SK-N-SH treated with all-trans-retinoic acid at 6 μM for 48 hours (cell line): ENCODE data around the gene MGLL.

Experiments used
- ATAC-seq: fragments of 200-7000 bp; cut with Tn5 transposase; 3 replicates; pipeline ENCODE4 v1.9.1; 2020; ENCODE audit warnings: mild to moderate bottlenecking, moderate library complexity
- ARNTL ChIP-seq: fragments of 450-650 bp; formaldehyde crosslinking; IDR thresholded peaks from 2 replicates; pipeline ENCODE4 v1.5.0; 2020; ENCODE audit warnings: low read depth, mild to moderate bottlenecking, moderate library complexity, borderline replicate concordance
- BACH2 ChIP-seq: fragments of 250-450 bp; sonication (Bioruptor Pico); IDR thresholded peaks from 2 replicates; pipeline ENCODE4 v1.9.0; 2021; ENCODE audit warnings: mild to moderate bottlenecking, borderline replicate concordance
- ESRRG ChIP-seq: fragments of 250-450 bp; sonication (Bioruptor Pico); IDR thresholded peaks from 2 replicates; pipeline ENCODE4 v1.6.1; 2021; ENCODE audit warnings: mild to moderate bottlenecking
- GLIS3 ChIP-seq: fragments of 250-450 bp; sonication (Bioruptor Pico); IDR thresholded peaks from 2 replicates; pipeline ENCODE4 v1.5.0; 2020; ENCODE audit warnings: mild to moderate bottlenecking, moderate library complexity
- OSR1 ChIP-seq: fragments of 250-450 bp; sonication (Bioruptor Pico); IDR thresholded peaks from 2 replicates; pipeline ENCODE4 v1.8.0; 2022; ENCODE audit warnings: moderate library complexity, mild to moderate bottlenecking, inconsistent platforms
- PPARA ChIP-seq: fragments of 250-450 bp; sonication (Bioruptor Pico); IDR thresholded peaks from 2 replicates; pipeline ENCODE4 v1.5.0; 2020; ENCODE audit warnings: mild to moderate bottlenecking, borderline replicate concordance
- RARB ChIP-seq: fragments of 250-450 bp; sonication (Bioruptor Pico); IDR thresholded peaks from 2 replicates; pipeline ENCODE4 v1.8.0; 2021; ENCODE audit warnings: mild to moderate bottlenecking, moderate library complexity
- SNAI2 ChIP-seq: fragments of 250-450 bp; sonication (Bioruptor Pico); IDR thresholded peaks from 2 replicates; pipeline ENCODE4 v1.5.0; 2020; ENCODE audit warnings: mild to moderate bottlenecking, moderate library complexity
- TCF4 ChIP-seq: fragments of 250-450 bp; sonication (Bioruptor Pico); IDR thresholded peaks from 2 replicates; pipeline ENCODE4 v1.8.0; 2021; ENCODE audit warnings: mild to moderate bottlenecking, moderate library complexity, borderline replicate concordance
- TOX ChIP-seq: fragments of 250-450 bp; sonication (Bioruptor Pico); IDR thresholded peaks from 2 replicates; pipeline ENCODE4 v1.8.0; 2021; ENCODE audit warnings: mild to moderate bottlenecking, moderate library complexity, borderline replicate concordance
- ZC3H10 ChIP-seq: fragments of 250-450 bp; sonication (Bioruptor Pico); IDR thresholded peaks from 2 replicates; pipeline ENCODE4 v1.5.1; 2021; ENCODE audit warnings: mild to moderate bottlenecking, moderate library complexity
- ZFP3 ChIP-seq: fragments of 250-450 bp; sonication (Bioruptor Pico); IDR thresholded peaks from 2 replicates; pipeline ENCODE4 v1.5.0; 2020; ENCODE audit warnings: mild to moderate bottlenecking, moderate library complexity
- ZFP30 ChIP-seq: fragments of 450-650 bp; formaldehyde crosslinking; IDR thresholded peaks from 2 replicates; pipeline ENCODE4 v1.5.0; 2022; ENCODE audit warnings: mild to moderate bottlenecking, moderate library complexity
- ZNF565 ChIP-seq: fragments of 450-650 bp; formaldehyde crosslinking; conservative IDR thresholded peaks from 2 replicates; pipeline ENCODE4 v1.5.0; 2020; ENCODE audit warnings: low read depth, mild to moderate bottlenecking, moderate library complexity
- ZNF70 ChIP-seq: fragments of 450-650 bp; formaldehyde crosslinking; IDR thresholded peaks from 2 replicates; pipeline ENCODE4 v1.5.0; 2020; ENCODE audit warnings: mild to moderate bottlenecking, moderate library complexity
- ZNF8 ChIP-seq: fragments of 450-650 bp; formaldehyde crosslinking; IDR thresholded peaks from 2 replicates; pipeline ENCODE4 v1.5.0; 2020; ENCODE audit warnings: mild to moderate bottlenecking, moderate library complexity
- TF ChIP-seq, protein P1 (sequence below): fragments of 250-450 bp; sonication (Bioruptor Pico); IDR thresholded peaks from 2 replicates; pipeline ENCODE4 v1.5.1; 2020; ENCODE audit warnings: low read depth, mild to moderate bottlenecking, moderate library complexity
- TF ChIP-seq, protein P2 (sequence below): fragments of 250-450 bp; sonication (Bioruptor Pico); IDR thresholded peaks from 2 replicates; pipeline ENCODE4 v1.8.0; 2021; ENCODE audit warnings: low read depth, mild to moderate bottlenecking, moderate library complexity, borderline replicate concordance
- TF ChIP-seq, protein P3 (sequence below): fragments of 250-450 bp; sonication (Bioruptor Pico); IDR thresholded peaks from 2 replicates; pipeline ENCODE4 v1.5.1; 2021; ENCODE audit warnings: mild to moderate bottlenecking, moderate library complexity
- TF ChIP-seq, protein P4 (sequence below): fragments of 250-450 bp; sonication (Bioruptor Pico); IDR thresholded peaks from 2 replicates; pipeline ENCODE4 v1.8.0; 2020; ENCODE audit warnings: mild to moderate bottlenecking, moderate library complexity, borderline replicate concordance
- TF ChIP-seq, protein P5 (sequence below): fragments of 250-450 bp; sonication (Bioruptor Pico); IDR thresholded peaks from 2 replicates; pipeline ENCODE4 v1.5.0; 2020; ENCODE audit warnings: mild to moderate bottlenecking, moderate library complexity

Gene MGLL

GRCh38 chr3:127779747-127780146 lies 42.6 kb downstream of the MGLL start:
- TF ChIP-seq, protein P1, sequence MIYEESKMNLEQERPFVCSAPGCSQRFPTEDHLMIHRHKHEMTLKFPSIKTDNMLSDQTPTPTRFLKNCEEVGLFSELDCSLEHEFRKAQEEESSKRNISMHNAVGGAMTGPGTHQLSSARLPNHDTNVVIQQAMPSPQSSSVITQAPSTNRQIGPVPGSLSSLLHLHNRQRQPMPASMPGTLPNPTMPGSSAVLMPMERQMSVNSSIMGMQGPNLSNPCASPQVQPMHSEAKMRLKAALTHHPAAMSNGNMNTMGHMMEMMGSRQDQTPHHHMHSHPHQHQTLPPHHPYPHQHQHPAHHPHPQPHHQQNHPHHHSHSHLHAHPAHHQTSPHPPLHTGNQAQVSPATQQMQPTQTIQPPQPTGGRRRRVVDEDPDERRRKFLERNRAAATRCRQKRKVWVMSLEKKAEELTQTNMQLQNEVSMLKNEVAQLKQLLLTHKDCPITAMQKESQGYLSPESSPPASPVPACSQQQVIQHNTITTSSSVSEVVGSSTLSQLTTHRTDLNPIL, result no peak
- TF ChIP-seq TCF4 (CRISPR knock-in tag), result no peak
- no peak for TF ChIP-seq TOX (CRISPR knock-in tag)
- TF ChIP-seq, protein P2, sequence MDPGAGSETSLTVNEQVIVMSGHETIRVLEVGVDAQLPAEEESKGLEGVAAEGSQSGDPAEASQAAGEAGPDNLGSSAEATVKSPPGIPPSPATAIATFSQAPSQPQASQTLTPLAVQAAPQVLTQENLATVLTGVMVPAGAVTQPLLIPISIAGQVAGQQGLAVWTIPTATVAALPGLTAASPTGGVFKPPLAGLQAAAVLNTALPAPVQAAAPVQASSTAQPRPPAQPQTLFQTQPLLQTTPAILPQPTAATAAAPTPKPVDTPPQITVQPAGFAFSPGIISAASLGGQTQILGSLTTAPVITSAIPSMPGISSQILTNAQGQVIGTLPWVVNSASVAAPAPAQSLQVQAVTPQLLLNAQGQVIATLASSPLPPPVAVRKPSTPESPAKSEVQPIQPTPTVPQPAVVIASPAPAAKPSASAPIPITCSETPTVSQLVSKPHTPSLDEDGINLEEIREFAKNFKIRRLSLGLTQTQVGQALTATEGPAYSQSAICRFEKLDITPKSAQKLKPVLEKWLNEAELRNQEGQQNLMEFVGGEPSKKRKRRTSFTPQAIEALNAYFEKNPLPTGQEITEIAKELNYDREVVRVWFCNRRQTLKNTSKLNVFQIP (CRISPR knock-in tag), result no peak
- TF ChIP-seq BACH2 (CRISPR knock-in tag), result no peak
- no peak for TF ChIP-seq ZNF70 (CRISPR knock-in tag)
- no peak for TF ChIP-seq GLIS3 (CRISPR knock-in tag)
- TF ChIP-seq, protein P3, sequence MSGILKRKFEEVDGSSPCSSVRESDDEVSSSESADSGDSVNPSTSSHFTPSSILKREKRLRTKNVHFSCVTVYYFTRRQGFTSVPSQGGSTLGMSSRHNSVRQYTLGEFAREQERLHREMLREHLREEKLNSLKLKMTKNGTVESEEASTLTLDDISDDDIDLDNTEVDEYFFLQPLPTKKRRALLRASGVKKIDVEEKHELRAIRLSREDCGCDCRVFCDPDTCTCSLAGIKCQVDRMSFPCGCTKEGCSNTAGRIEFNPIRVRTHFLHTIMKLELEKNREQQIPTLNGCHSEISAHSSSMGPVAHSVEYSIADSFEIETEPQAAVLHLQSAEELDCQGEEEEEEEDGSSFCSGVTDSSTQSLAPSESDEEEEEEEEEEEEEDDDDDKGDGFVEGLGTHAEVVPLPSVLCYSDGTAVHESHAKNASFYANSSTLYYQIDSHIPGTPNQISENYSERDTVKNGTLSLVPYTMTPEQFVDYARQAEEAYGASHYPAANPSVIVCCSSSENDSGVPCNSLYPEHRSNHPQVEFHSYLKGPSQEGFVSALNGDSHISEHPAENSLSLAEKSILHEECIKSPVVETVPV (CRISPR knock-in tag), result no peak
- TF ChIP-seq, protein P4, sequence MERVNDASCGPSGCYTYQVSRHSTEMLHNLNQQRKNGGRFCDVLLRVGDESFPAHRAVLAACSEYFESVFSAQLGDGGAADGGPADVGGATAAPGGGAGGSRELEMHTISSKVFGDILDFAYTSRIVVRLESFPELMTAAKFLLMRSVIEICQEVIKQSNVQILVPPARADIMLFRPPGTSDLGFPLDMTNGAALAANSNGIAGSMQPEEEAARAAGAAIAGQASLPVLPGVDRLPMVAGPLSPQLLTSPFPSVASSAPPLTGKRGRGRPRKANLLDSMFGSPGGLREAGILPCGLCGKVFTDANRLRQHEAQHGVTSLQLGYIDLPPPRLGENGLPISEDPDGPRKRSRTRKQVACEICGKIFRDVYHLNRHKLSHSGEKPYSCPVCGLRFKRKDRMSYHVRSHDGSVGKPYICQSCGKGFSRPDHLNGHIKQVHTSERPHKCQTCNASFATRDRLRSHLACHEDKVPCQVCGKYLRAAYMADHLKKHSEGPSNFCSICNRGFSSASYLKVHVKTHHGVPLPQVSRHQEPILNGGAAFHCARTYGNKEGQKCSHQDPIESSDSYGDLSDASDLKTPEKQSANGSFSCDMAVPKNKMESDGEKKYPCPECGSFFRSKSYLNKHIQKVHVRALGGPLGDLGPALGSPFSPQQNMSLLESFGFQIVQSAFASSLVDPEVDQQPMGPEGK, result no peak
- TF ChIP-seq, protein P5, sequence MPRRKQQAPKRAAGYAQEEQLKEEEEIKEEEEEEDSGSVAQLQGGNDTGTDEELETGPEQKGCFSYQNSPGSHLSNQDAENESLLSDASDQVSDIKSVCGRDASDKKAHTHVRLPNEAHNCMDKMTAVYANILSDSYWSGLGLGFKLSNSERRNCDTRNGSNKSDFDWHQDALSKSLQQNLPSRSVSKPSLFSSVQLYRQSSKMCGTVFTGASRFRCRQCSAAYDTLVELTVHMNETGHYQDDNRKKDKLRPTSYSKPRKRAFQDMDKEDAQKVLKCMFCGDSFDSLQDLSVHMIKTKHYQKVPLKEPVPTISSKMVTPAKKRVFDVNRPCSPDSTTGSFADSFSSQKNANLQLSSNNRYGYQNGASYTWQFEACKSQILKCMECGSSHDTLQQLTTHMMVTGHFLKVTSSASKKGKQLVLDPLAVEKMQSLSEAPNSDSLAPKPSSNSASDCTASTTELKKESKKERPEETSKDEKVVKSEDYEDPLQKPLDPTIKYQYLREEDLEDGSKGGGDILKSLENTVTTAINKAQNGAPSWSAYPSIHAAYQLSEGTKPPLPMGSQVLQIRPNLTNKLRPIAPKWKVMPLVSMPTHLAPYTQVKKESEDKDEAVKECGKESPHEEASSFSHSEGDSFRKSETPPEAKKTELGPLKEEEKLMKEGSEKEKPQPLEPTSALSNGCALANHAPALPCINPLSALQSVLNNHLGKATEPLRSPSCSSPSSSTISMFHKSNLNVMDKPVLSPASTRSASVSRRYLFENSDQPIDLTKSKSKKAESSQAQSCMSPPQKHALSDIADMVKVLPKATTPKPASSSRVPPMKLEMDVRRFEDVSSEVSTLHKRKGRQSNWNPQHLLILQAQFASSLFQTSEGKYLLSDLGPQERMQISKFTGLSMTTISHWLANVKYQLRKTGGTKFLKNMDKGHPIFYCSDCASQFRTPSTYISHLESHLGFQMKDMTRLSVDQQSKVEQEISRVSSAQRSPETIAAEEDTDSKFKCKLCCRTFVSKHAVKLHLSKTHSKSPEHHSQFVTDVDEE (CRISPR knock-in tag), result no peak
- TF ChIP-seq SNAI2 (CRISPR knock-in tag), result no peak
- TF ChIP-seq ZNF565 (CRISPR knock-in tag), result no peak
- no peak for TF ChIP-seq OSR1 (CRISPR knock-in tag)
- TF ChIP-seq ZC3H10 (CRISPR knock-in tag), result no peak
- no peak for TF ChIP-seq PPARA
- no peak for TF ChIP-seq ZFP30 (CRISPR knock-in tag)
- no peak for TF ChIP-seq ZNF8
- no peak for ATAC-seq

DNA sequence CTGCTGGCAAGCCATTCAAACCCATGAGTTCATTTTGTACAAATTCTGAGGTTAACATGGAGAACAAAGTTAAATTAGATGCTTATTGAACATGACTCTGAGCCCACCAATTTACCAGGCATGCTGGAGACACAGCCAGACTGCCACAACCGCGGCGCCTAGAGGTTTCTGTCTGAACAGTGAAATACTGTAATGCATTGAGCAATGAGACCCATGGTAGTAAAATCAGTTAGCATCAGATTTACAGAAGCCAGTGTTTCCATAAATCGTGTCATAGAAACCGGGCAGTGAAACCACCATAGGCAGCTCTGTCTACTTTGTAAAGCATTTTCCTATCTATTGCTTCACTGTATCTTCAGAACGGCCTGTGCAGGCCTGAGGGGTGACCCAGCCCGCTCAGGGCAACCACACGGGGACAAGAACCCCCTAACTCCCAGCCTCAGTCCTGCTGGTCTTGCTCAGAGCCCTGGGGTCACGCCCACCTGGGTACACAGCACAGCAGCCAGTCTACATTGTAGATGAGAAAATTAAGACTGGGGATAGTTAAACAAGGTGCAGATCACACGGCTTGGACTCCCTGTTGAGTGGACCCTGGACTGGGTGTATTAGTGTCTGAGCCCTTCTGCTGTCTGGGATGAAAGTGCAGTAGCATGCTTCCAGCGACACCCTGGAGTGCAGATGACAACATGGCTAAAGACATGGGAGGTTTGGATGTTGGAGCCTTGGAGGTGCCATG lies 44.2 kb downstream of the MGLL start:
- ATAC-seq, result no peak
- TF ChIP-seq GLIS3 (CRISPR knock-in tag), result no peak
- no peak for TF ChIP-seq ZC3H10 (CRISPR knock-in tag)
- no peak for TF ChIP-seq BACH2 (CRISPR knock-in tag)
- no peak for TF ChIP-seq ZNF70 (CRISPR knock-in tag)
- TF ChIP-seq ZFP30 (CRISPR knock-in tag), result no peak
- TF ChIP-seq, protein P5 (CRISPR knock-in tag), result no peak
- no peak for TF ChIP-seq ZFP3 (CRISPR knock-in tag)
- no peak for TF ChIP-seq RARB (CRISPR knock-in tag)
- TF ChIP-seq ARNTL, result no peak
- TF ChIP-seq, protein P4, result no peak
- TF ChIP-seq ESRRG (CRISPR knock-in tag), result no peak
- TF ChIP-seq, protein P1, result no peak
- TF ChIP-seq TOX (CRISPR knock-in tag), result no peak
- no peak for TF ChIP-seq TCF4 (CRISPR knock-in tag)
